GM12891 (cell line): Measurements from ENCODE around the gene LRP1B.

ENCODE experiments used
- POLR2A ChIP-seq: IDR thresholded peaks from 2 replicates; pipeline ENCODE4 v1.6.1; 2011; ENCODE audit warnings: low read depth, low read length, control low read depth
- POLR2AphosphoS5 ChIP-seq: IDR thresholded peaks from 2 replicates; pipeline ENCODE4 v1.6.1; 2011; ENCODE audit warnings: low read depth, low read length, control low read depth
- POU2F2 ChIP-seq: IDR thresholded peaks from 2 replicates; pipeline ENCODE4 v1.6.1; 2011; ENCODE audit warnings: low read depth, mild to moderate bottlenecking, control low read depth, low read length, moderate library complexity
- SPI1 ChIP-seq: IDR thresholded peaks from 2 replicates; pipeline ENCODE4 v1.6.1; 2011; ENCODE audit warnings: low read depth, low read length, control low read depth
- TAF1 ChIP-seq: IDR thresholded peaks from 2 replicates; pipeline ENCODE4 v1.6.1; 2011; ENCODE audit warnings: low read depth, low read length, control low read depth

DNA sequence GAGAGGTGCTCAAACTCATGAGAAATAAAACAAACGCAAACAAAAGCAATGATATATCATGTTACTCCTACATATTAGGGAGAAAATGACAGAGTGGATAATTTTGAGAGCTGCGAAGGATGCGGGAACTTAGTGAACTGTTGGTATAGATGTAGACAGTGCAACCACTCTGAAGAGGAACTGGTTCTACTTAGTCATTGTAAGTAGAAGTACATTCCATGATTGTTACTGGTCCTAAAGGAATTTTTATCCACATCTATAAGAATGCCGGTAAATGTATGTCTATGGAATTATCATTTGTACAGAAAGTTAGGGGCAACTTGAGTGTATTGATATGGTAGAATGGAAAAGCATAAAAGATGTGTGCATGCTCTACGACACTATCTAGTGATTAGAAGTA, 1238.4 kb downstream of the LRP1B start:
- no peak for TF ChIP-seq POLR2AphosphoS5
- TF ChIP-seq TAF1 = no peak
- TF ChIP-seq SPI1 = no peak
- no peak for TF ChIP-seq POLR2A
- TF ChIP-seq POU2F2 = no peak
